IMR-90 (cell line): ENCODE measurements around the gene KHK. TPM values are rescaled to one million over a fixed set of nuclear protein-coding genes. Genes with fewer than 3 reads are reported as not detected.

ENCODE experiments used
- ATAC-seq: fragments of 200-7000 bp; cut with Tn5 transposase; 2 replicates; pipeline ENCODE4 v1.9.1; 2020; ENCODE audit warnings: low read depth, mild to moderate bottlenecking, moderate library complexity
- BruUV-seq: library from RNA; stranded (reverse); fragments of 400-500 nt; replicated peaks from 2 replicates; lab custom pipeline; 2021; lab: Mats Ljungman, UMichigan
- CTCF ChIA-PET: fragments of 300-600 bp; formaldehyde crosslinking; extraction: SDS; loops from one replicate; lab custom pipeline; 2021; ENCODE audit warnings: antibody characterized with exemption; lab: Yijun Ruan, JAX
- POLR2A ChIA-PET: fragments of 300-600 bp; sonication (Branson Sonifier 250); formaldehyde crosslinking; loops from one replicate; lab custom pipeline; 2022; ENCODE audit warnings: antibody characterized with exemption; ENCODE audit not compliant: unreplicated experiment; lab: Charles Lee
- DNase-seq: peaks from one replicate; pipeline ENCODE4 v3.0.0; 2013
- H2AFZ ChIP-seq: replicated peaks from 2 replicates; pipeline ENCODE3; 2013; ENCODE audit warnings: low read length, mild to moderate bottlenecking; ENCODE audit not compliant: poor library complexity
- H2AK5ac ChIP-seq: 2 replicates; pipeline ENCODE4 v1.6.1; 2013; ENCODE audit warnings: low read depth, low read length, inconsistent platforms
- H2AK9ac ChIP-seq: replicated peaks from 2 replicates; pipeline ENCODE3; 2013; ENCODE audit warnings: mild to moderate bottlenecking, low read depth, low read length, moderate library complexity; ENCODE audit not compliant: poor library complexity
- H2BK120ac ChIP-seq: 2 replicates; pipeline ENCODE4 v1.6.1; 2013; ENCODE audit warnings: low read depth, low read length, inconsistent platforms
- H2BK15ac ChIP-seq: 3 replicates; pipeline ENCODE4 v1.6.1; 2013; ENCODE audit warnings: low read depth, low read length, inconsistent platforms
- H2BK20ac ChIP-seq: 2 replicates; pipeline ENCODE4 v1.6.1; 2013; ENCODE audit warnings: low read depth, mild to moderate bottlenecking, inconsistent platforms, low read length, moderate library complexity
- H2BK5ac ChIP-seq: 2 replicates; pipeline ENCODE4 v1.6.1; 2013; ENCODE audit warnings: mild to moderate bottlenecking, low read depth, low read length, inconsistent platforms; ENCODE audit not compliant: poor library complexity, severe bottlenecking
- H3K14ac ChIP-seq: replicated peaks from 2 replicates; pipeline ENCODE4 v1.6.1; 2013; ENCODE audit warnings: low read depth, low read length, inconsistent platforms
- H3K18ac ChIP-seq: 2 replicates; pipeline ENCODE4 v1.6.1; 2013; ENCODE audit warnings: low read depth, low read length, control low read depth
- H3K23ac ChIP-seq: 2 replicates; pipeline ENCODE4 v1.6.1; 2013; ENCODE audit warnings: low read depth, low read length, inconsistent platforms
- H3K27ac ChIP-seq: 2 replicates; pipeline ENCODE4 v1.5.1; 2013; ENCODE audit warnings: mild to moderate bottlenecking, control low read depth, low read length; ENCODE audit not compliant: insufficient read depth
- H3K27me3 ChIP-seq: 2 replicates; pipeline ENCODE4 v1.6.1; 2013; ENCODE audit warnings: low read length; ENCODE audit not compliant: control insufficient read depth, insufficient read depth
- H3K36me3 ChIP-seq: 2 replicates; pipeline ENCODE4 v1.6.1; 2013; ENCODE audit warnings: low read length, mixed read lengths; ENCODE audit not compliant: control insufficient read depth, insufficient read depth
- H3K4ac ChIP-seq: 2 replicates; pipeline ENCODE4 v1.6.1; 2013; ENCODE audit warnings: low read depth, low read length, inconsistent platforms
- H3K4me1 ChIP-seq: 2 replicates; pipeline ENCODE4 v1.6.1; 2013; ENCODE audit warnings: low read length, mixed read lengths; ENCODE audit not compliant: control insufficient read depth, insufficient read depth
- H3K4me2 ChIP-seq: 2 replicates; pipeline ENCODE4 v1.6.1; 2013; ENCODE audit warnings: low read depth, mild to moderate bottlenecking, control low read depth, low read length, moderate library complexity
- H3K4me3 ChIP-seq: 2 replicates; pipeline ENCODE4 v1.5.1; 2013; ENCODE audit warnings: low read depth, mild to moderate bottlenecking, control low read depth, low read length, moderate library complexity; ENCODE audit not compliant: insufficient read depth
- H3K56ac ChIP-seq: 2 replicates; pipeline ENCODE4 v1.6.1; 2013; ENCODE audit warnings: low read length, inconsistent platforms; ENCODE audit not compliant: insufficient read depth; ENCODE audit errors: extremely low read depth
- H3K79me1 ChIP-seq, 2 experiments: 2 replicates each; pipeline ENCODE4 v1.6.1; 2013; ENCODE audit warnings: low read length in 2 of 2, inconsistent platforms in 1 of 2, low read depth in 1 of 2
- H3K9ac ChIP-seq: 2 replicates; pipeline ENCODE4 v1.6.1; 2013; ENCODE audit warnings: low read depth, low read length, control low read depth
- H3K9me1 ChIP-seq: 2 replicates; pipeline ENCODE4 v1.6.1; 2013; ENCODE audit warnings: low read length, inconsistent platforms; ENCODE audit not compliant: insufficient read depth
- H3K9me3 ChIP-seq: 2 replicates; pipeline ENCODE4 v1.6.1; 2013; ENCODE audit warnings: low read length; ENCODE audit not compliant: control insufficient read depth, insufficient read depth
- H4K20me1 ChIP-seq: 2 replicates; pipeline ENCODE4 v1.6.1; 2013; ENCODE audit warnings: low read length, inconsistent platforms; ENCODE audit not compliant: insufficient read depth
- H4K5ac ChIP-seq: 2 replicates; pipeline ENCODE4 v1.6.1; 2013; ENCODE audit warnings: mild to moderate bottlenecking, low read depth, low read length, control low read depth
- H4K8ac ChIP-seq, 2 experiments: 2 replicates each; pipeline ENCODE4 v1.6.1; 2013; ENCODE audit warnings: low read depth in 2 of 2, low read length in 2 of 2, control low read depth in 1 of 2, inconsistent platforms in 1 of 2
- H4K91ac ChIP-seq: 2 replicates; pipeline ENCODE4 v1.6.1; 2013; ENCODE audit warnings: low read depth, low read length, inconsistent platforms; ENCODE audit not compliant: insufficient read depth
- BHLHE40 ChIP-seq: fragments of 150-350 bp; IDR thresholded peaks from 2 replicates; pipeline ENCODE4 v1.6.1; 2016; ENCODE audit warnings: mild to moderate bottlenecking, low read depth, low read length
- CEBPB ChIP-seq: IDR thresholded peaks from 2 replicates; pipeline ENCODE4 v1.6.1; 2012; ENCODE audit warnings: low read depth, low read length, improper control_type of control experiment
- CHD1 ChIP-seq: IDR thresholded peaks from 2 replicates; pipeline ENCODE4 v1.6.1; 2012; ENCODE audit warnings: low read depth, low read length, improper control_type of control experiment
- ELK1 ChIP-seq: fragments of 150-350 bp; IDR thresholded peaks from 2 replicates; pipeline ENCODE4 v1.6.1; 2016; ENCODE audit warnings: low read depth, mild to moderate bottlenecking, low read length, moderate library complexity, borderline replicate concordance
- FOS ChIP-seq: fragments of 150-350 bp; IDR thresholded peaks from 2 replicates; pipeline ENCODE4 v1.6.1; 2016; ENCODE audit warnings: low read depth, low read length
- MAFK ChIP-seq: IDR thresholded peaks from 2 replicates; pipeline ENCODE4 v1.6.1; 2012; ENCODE audit warnings: low read depth, low read length, improper control_type of control experiment
- MAZ ChIP-seq: IDR thresholded peaks from 2 replicates; pipeline ENCODE4 v1.6.1; 2012; ENCODE audit warnings: low read depth, mild to moderate bottlenecking, low read length, improper control_type of control experiment, moderate library complexity, borderline replicate concordance
- MXI1 ChIP-seq: IDR thresholded peaks from 2 replicates; pipeline ENCODE4 v1.6.1; 2012; ENCODE audit warnings: low read depth, mild to moderate bottlenecking, low read length, moderate library complexity, borderline replicate concordance
- NFE2L2 ChIP-seq: fragments of 150-350 bp; IDR thresholded peaks from 2 replicates; pipeline ENCODE4 v1.6.1; 2016; ENCODE audit warnings: low read depth, mild to moderate bottlenecking, low read length
- POLR2A ChIP-seq: IDR thresholded peaks from 2 replicates; pipeline ENCODE4 v1.6.1; 2012; ENCODE audit warnings: mild to moderate bottlenecking, low read depth, low read length
- RAD21 ChIP-seq: IDR thresholded peaks from 2 replicates; pipeline ENCODE4 v1.6.1; 2012; ENCODE audit warnings: low read length, improper control_type of control experiment
- RCOR1 ChIP-seq: IDR thresholded peaks from 2 replicates; pipeline ENCODE4 v1.6.1; 2012; ENCODE audit warnings: mild to moderate bottlenecking, low read length, improper control_type of control experiment; ENCODE audit not compliant: insufficient replicate concordance
- RFX5 ChIP-seq: IDR thresholded peaks from 2 replicates; pipeline ENCODE4 v1.8.0; 2012; ENCODE audit warnings: low read depth, mild to moderate bottlenecking, low read length, moderate library complexity
- SMC3 ChIP-seq: fragments of 150-350 bp; IDR thresholded peaks from 2 replicates; pipeline ENCODE4 v1.6.1; 2016; ENCODE audit warnings: low read depth, mild to moderate bottlenecking, antibody characterized with exemption, low read length, moderate library complexity
- USF2 ChIP-seq: fragments of 150-350 bp; IDR thresholded peaks from 2 replicates; pipeline ENCODE4 v1.6.1; 2017; ENCODE audit warnings: mild to moderate bottlenecking, antibody characterized with exemption, low read length, low read depth
- WGBS, 2 experiments: methylation state at CpG; one replicate each; pipeline versions ENCODE4 v1.1.5 to v1.1.7; 2013; ENCODE audit warnings: missing lambda C conversion rate in 2 of 2; ENCODE audit not compliant: insufficient read length in 1 of 2; ENCODE audit errors: extremely low coverage in 2 of 2; 5-methylcytosine and 5-hydroxymethylcytosine counted together
- dilution Hi-C: fragments of 300-500 bp; cut with HindIII; formaldehyde crosslinking; loops from one replicate; pipeline ENCODE4 v1.14.3; 2018; ENCODE audit warnings: low sequenced_read_pairs; ENCODE audit not compliant: unreplicated experiment
- in situ Hi-C: fragments of 300-500 bp; cut with MboI; formaldehyde crosslinking; loops from 3 replicates; pipeline ENCODE4 v1.14.3; 2019; ENCODE audit warnings: low sequenced_read_pairs, inconsistent platforms, mixed read lengths
- intact Hi-C: fragments of 100-400 bp; cut with micrococcal nuclease; formaldehyde crosslinking; loops from 2 replicates; pipeline ENCODE4 v1.10.0; 2022
- polyA plus RNA-seq, 3 experiments: library from polyadenylated mRNA; depleted of rRNA; stranded (reverse); fragments of >200 nt; gene quantifications; 2 replicates each; pipeline ENCODE4 v1.2.3, GENCODE V29; 2012; ENCODE audit warnings: low replicate concordance in 1 of 3
- total RNA-seq: library from RNA; depleted of rRNA; stranded (reverse); fragments of >200 nt; gene quantifications from 2 replicates; pipeline ENCODE4 v1.2.3, GENCODE V29; 2012
- TF ChIP-seq, protein P1 (sequence below): conservative IDR thresholded peaks from 2 replicates; pipeline ENCODE4 v1.5.1; 2012; ENCODE audit warnings: mild to moderate bottlenecking, low read depth, low read length, improper control_type of control experiment

Gene KHK
- total and polyA plus RNA-seq, 2 of the 4 experiments (the other 2 are of a cell fraction) = 0.72 to 0.82 TPM

DNA sequence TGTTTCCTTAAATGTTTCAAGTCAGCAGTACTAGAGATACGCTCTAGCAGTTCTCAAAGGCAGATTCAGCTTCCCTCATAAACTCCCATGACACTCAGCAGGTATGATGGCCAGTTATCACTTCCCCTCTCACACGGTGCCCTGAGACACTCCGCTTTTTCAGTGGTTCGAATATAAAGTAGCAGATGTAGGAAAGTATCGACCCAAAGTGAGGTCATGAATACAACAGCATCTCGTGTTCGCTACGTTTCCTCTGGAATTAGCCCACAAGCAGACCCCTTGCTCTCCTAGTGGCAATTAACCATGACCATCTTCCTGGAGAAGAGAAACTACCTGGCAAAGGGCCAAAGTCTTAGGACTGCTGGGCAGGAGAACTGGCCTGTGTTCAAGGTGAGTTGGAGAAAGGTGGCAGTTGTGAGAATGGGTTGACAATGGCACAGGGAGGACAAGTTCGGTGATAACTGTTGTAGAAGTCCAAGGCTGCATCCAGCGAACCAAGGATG, 44.4 kb upstream of the KHK start:
- peaks cover 50% of the 10 kb centered on the region for H3K36me3 ChIP-seq

More for the DNA sequence above, 44.4 kb upstream of the KHK start:
- Histone ChIP-seq H3K9ac (no peak overlapping the region), H2AK5ac (no peak overlapping the region), H3K23ac (no peak overlapping the region), H3K27me3 (no peaks in the 10 kb centered on the region), H2AK9ac (peak overlapping the region; percentile 22), H3K9me1 (peaks cover 9% of the 10 kb centered on the region), H3K79me1 (peaks cover 4 to 30% of the 10 kb centered on the region in 2 experiments; a peak in 3 of 4 replicates), H3K4me2 (no peak overlapping the region), H3K4ac (no peak overlapping the region), H3K4me3 (no peak overlapping the region), H2BK120ac (no peak overlapping the region), H2BK15ac (no peak overlapping the region), H4K5ac (no peak overlapping the region), H3K14ac (no peak overlapping the region), H3K27ac (no peak overlapping the region), H3K18ac (no peak overlapping the region), H2BK20ac (no peak overlapping the region), H3K56ac (no peak overlapping the region), H4K91ac (no peak overlapping the region), H2AFZ (no peak overlapping the region), H2BK5ac (no peak overlapping the region), H3K9me3 (no peaks in the 10 kb centered on the region), H4K20me1 (peaks cover 18% of the 10 kb centered on the region), H3K4me1 (peaks cover 4% of the 10 kb centered on the region; the same call in 1 of the 2 replicates), H4K8ac (no peak overlapping the region)
- CTCF ChIA-PET = no interaction called here
- WGBS, 2 experiments = 86% methylated on average over 1 of the region's 10 CpGs; no CpG with 5 or more reads in 1 of the 2 experiments
- POLR2A ChIA-PET = interaction anchor here (0.6 kb wide), 1 partner anchor 150 kb away, joined by 3 read pairs; no protein-coding TSS in a partner anchor
- dilution Hi-C loops = no loop called here
- no TSS peak for BruUV-seq
- in situ Hi-C loops = no loop called here
- intact Hi-C loops = no loop called here
- DNase-seq (no peak), ATAC-seq (no peak; the same call in 1 of the 2 replicates)
- TF ChIP-seq, protein P1, sequence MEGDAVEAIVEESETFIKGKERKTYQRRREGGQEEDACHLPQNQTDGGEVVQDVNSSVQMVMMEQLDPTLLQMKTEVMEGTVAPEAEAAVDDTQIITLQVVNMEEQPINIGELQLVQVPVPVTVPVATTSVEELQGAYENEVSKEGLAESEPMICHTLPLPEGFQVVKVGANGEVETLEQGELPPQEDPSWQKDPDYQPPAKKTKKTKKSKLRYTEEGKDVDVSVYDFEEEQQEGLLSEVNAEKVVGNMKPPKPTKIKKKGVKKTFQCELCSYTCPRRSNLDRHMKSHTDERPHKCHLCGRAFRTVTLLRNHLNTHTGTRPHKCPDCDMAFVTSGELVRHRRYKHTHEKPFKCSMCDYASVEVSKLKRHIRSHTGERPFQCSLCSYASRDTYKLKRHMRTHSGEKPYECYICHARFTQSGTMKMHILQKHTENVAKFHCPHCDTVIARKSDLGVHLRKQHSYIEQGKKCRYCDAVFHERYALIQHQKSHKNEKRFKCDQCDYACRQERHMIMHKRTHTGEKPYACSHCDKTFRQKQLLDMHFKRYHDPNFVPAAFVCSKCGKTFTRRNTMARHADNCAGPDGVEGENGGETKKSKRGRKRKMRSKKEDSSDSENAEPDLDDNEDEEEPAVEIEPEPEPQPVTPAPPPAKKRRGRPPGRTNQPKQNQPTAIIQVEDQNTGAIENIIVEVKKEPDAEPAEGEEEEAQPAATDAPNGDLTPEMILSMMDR = no peak
- TF ChIP-seq RFX5 (no peak), CHD1 (no peak), MAFK (no peak), CEBPB (no peak), BHLHE40 (no peak), RAD21 (no peak), RCOR1 (no peak), NFE2L2 (no peak), POLR2A (no peak), ELK1 (no peak), MXI1 (no peak), MAZ (no peak), FOS (no peak), USF2 (no peak), SMC3 (no peak)
